ENCODE data around the gene BABAM2. TPM values are rescaled to one million over a fixed set of nuclear protein-coding genes. Genes with fewer than 3 reads are reported as not detected.

The BABAM2 gene
- total RNA-seq, 2 donors from 2014 or later: 32.2 to 33.5 TPM

- Histone ChIP-seq H3K27me3 (no peaks in the 10 kb centered on the region), H3K9me3 (no peaks in the 10 kb centered on the region), H3K4me1 (no peaks in the 10 kb centered on the region), H3K36me3 (no peaks in the 10 kb centered on the region), H3K4me3 (no peak overlapping the region), H3K9ac (ENCODE audit: low read depth in 2 of 2, low read length in 2 of 2) (no peak overlapping the region), H3K27ac (no peak overlapping the region)
- intact Hi-C loops (cut with DNase I): no loop called here
- DNase-seq: no peak
- no peak for TF ChIP-seq CTCF (IDR thresholded peaks at IDR 0.05)
Measured at GRCh38 chr2:28210535-28210934, 320.0 kb downstream of the BABAM2 start.

- H3K9ac ChIP-seq (ENCODE audit: low read depth in 2 of 2, low read length in 2 of 2): no peak overlapping the region
- no peaks in the 10 kb centered on the region for H3K27me3 ChIP-seq
- intact Hi-C loops (cut with DNase I): no loop called here
- no peaks in the 10 kb centered on the region for H3K36me3 ChIP-seq
- no peak overlapping the region for H3K4me3 ChIP-seq
- no peak for DNase-seq
- no peaks in the 10 kb centered on the region for H3K9me3 ChIP-seq
- no peak overlapping the region for H3K27ac ChIP-seq
- no peak for TF ChIP-seq CTCF (IDR thresholded peaks at IDR 0.05)
- no peaks in the 10 kb centered on the region for H3K4me1 ChIP-seq
Measured at GRCh38 chr2:28216331-28216730, 325.8 kb downstream of the BABAM2 start.

GRCh38 chr2:28217042-28217740, 326.7 kb downstream of the BABAM2 start:
- no peaks in the 10 kb centered on the region for H3K36me3 ChIP-seq
- H3K27ac ChIP-seq: no peak overlapping the region
- DNase-seq: no peak
- H3K4me3 ChIP-seq: no peak overlapping the region
- TF ChIP-seq CTCF (IDR thresholded peaks at IDR 0.05): no peak
- no peaks in the 10 kb centered on the region for H3K9me3 ChIP-seq
- no peak overlapping the region for H3K9ac ChIP-seq (ENCODE audit: low read depth in 2 of 2, low read length in 2 of 2)
- no peaks in the 10 kb centered on the region for H3K4me1 ChIP-seq
- intact Hi-C loops (cut with DNase I): no loop called here
- H3K27me3 ChIP-seq: no peaks in the 10 kb centered on the region

GRCh38 chr2:28219138-28219537, 328.6 kb downstream of the BABAM2 start:
- H3K4me3 ChIP-seq: no peak overlapping the region
- no peak for TF ChIP-seq CTCF (IDR thresholded peaks at IDR 0.05)
- H3K27me3 ChIP-seq: no peaks in the 10 kb centered on the region
- H3K27ac ChIP-seq: no peak overlapping the region
- DNase-seq: no peak
- H3K9me3 ChIP-seq: no peaks in the 10 kb centered on the region
- no peak overlapping the region for H3K9ac ChIP-seq (ENCODE audit: low read depth in 2 of 2, low read length in 2 of 2)
- intact Hi-C loops (cut with DNase I): no loop called here
- H3K4me1 ChIP-seq: no peaks in the 10 kb centered on the region
- H3K36me3 ChIP-seq: no peaks in the 10 kb centered on the region

- intact Hi-C loops (cut with DNase I): no loop called here
- no peak overlapping the region for H3K27ac ChIP-seq
- no peak for DNase-seq
Measured at GRCh38 chr2:28219758-28220368, 329.3 kb downstream of the BABAM2 start.

More at GRCh38 chr2:28219758-28220368, 329.3 kb downstream of the BABAM2 start:
- Histone ChIP-seq H3K9ac (ENCODE audit: low read depth in 2 of 2, low read length in 2 of 2) (no peak overlapping the region), H3K9me3 (no peaks in the 10 kb centered on the region), H3K4me1 (no peaks in the 10 kb centered on the region), H3K27me3 (no peaks in the 10 kb centered on the region), H3K4me3 (no peak overlapping the region), H3K36me3 (no peaks in the 10 kb centered on the region)
- TF ChIP-seq CTCF (IDR thresholded peaks at IDR 0.05): no peak
